Karpas-422 (cell line): ENCODE measurements around the gene UTS2. TPM values are rescaled to one million over a fixed set of nuclear protein-coding genes. Genes with fewer than 3 reads are reported as not detected.

Experiments used
- DNase-seq: peaks from one replicate; pipeline ENCODE4 v3.0.0-alpha.2; 2015
- H2AFZ ChIP-seq: fragments of 200-600 bp; sonication (generic); 2 replicates; pipeline ENCODE4 v1.6.1; 2014; ENCODE audit warnings: antibody characterized with exemption, low read length, mixed read lengths
- H3K27ac ChIP-seq: fragments of 200-600 bp; sonication (generic); 2 replicates; pipeline ENCODE4 v1.5.1; 2014; ENCODE audit warnings: mild to moderate bottlenecking, low read length, moderate library complexity
- H3K27me3 ChIP-seq: fragments of 200-600 bp; sonication (generic); 2 replicates; pipeline ENCODE4 v1.6.1; 2014; ENCODE audit warnings: low read length, mixed read lengths
- H3K36me3 ChIP-seq: fragments of 200-600 bp; sonication (generic); 2 replicates; pipeline ENCODE4 v1.6.1; 2014; ENCODE audit warnings: low read length, mixed read lengths; ENCODE audit not compliant: insufficient read depth
- H3K4me1 ChIP-seq: fragments of 200-600 bp; sonication (generic); 2 replicates; pipeline ENCODE4 v1.6.1; 2014; ENCODE audit warnings: mild to moderate bottlenecking, low read length, mixed read lengths
- H3K4me2 ChIP-seq: fragments of 200-600 bp; sonication (generic); 2 replicates; pipeline ENCODE4 v1.6.1; 2014; ENCODE audit warnings: low read length, low read depth, mild to moderate bottlenecking; ENCODE audit not compliant: poor library complexity, severe bottlenecking
- H3K4me3 ChIP-seq: fragments of 200-600 bp; sonication (generic); 2 replicates; pipeline ENCODE4 v1.5.1; 2014; ENCODE audit warnings: mild to moderate bottlenecking, antibody characterized with exemption, low read length, mixed read lengths
- H3K79me2 ChIP-seq: fragments of 200-600 bp; sonication (generic); 2 replicates; pipeline ENCODE4 v1.6.1; 2014; ENCODE audit warnings: mild to moderate bottlenecking, low read length, mixed read lengths
- H3K9ac ChIP-seq: fragments of 200-600 bp; sonication (generic); 2 replicates; pipeline ENCODE4 v1.6.0; 2014; ENCODE audit warnings: low read length
- H3K9me2 ChIP-seq: fragments of 200-600 bp; sonication (generic), shearing (Covaris generic); replicated peaks from 2 replicates; pipeline ENCODE4 v1.6.0; 2014; ENCODE audit warnings: mild to moderate bottlenecking, low read length, moderate library complexity; ENCODE audit not compliant: insufficient read depth
- H3K9me3 ChIP-seq: fragments of 300-700, 200-600 bp; sonication (generic); 2 replicates; pipeline ENCODE4 v1.6.1; 2014; ENCODE audit warnings: low read length, mixed read lengths
- H4K20me1 ChIP-seq: fragments of 200-600 bp; sonication (generic); 2 replicates; pipeline ENCODE4 v1.6.1; 2014; ENCODE audit warnings: mild to moderate bottlenecking, antibody characterized with exemption, low read length, low read depth; ENCODE audit not compliant: insufficient read depth
- total RNA-seq: library from RNA; depleted of rRNA; stranded (reverse); fragments of >200 nt; shearing (Covaris generic); gene quantifications from 2 replicates; pipeline ENCODE4 v1.2.3, GENCODE V29; 2014; ENCODE audit warnings: low replicate concordance

UTS2 gene
- total RNA-seq, 1 experiment from 2014 or later: not detected

- no peak for DNase-seq
- H3K9me3 ChIP-seq: peaks cover 5% of the 10 kb centered on the region
- H4K20me1 ChIP-seq: no peaks in the 10 kb centered on the region
- no peak overlapping the region for H3K27ac ChIP-seq
- H2AFZ ChIP-seq: no peak overlapping the region
- H3K4me2 ChIP-seq: no peak overlapping the region
- H3K27me3 ChIP-seq: no peaks in the 10 kb centered on the region
- no peak overlapping the region for H3K4me3 ChIP-seq
- H3K9me2 ChIP-seq: no peaks in the 10 kb centered on the region
- no peaks in the 10 kb centered on the region for H3K4me1 ChIP-seq
- H3K36me3 ChIP-seq: no peaks in the 10 kb centered on the region
- H3K9ac ChIP-seq: no peak overlapping the region
- H3K79me2 ChIP-seq: no peaks in the 10 kb centered on the region
These were observed 13.3 kb downstream of the UTS2 start for GRCh38 chr1:7839526-7839925.

GRCh38 chr1:7838714-7839113, 14.2 kb downstream of the UTS2 start:
- Histone ChIP-seq H3K9ac (no peak overlapping the region), H3K9me2 (no peaks in the 10 kb centered on the region), H3K9me3 (peaks cover 5% of the 10 kb centered on the region), H3K4me2 (no peak overlapping the region), H4K20me1 (no peaks in the 10 kb centered on the region), H3K27ac (no peak overlapping the region), H3K4me1 (no peaks in the 10 kb centered on the region), H3K79me2 (no peaks in the 10 kb centered on the region), H3K27me3 (no peaks in the 10 kb centered on the region), H3K4me3 (no peak overlapping the region), H3K36me3 (no peaks in the 10 kb centered on the region), H2AFZ (no peak overlapping the region)
- DNase-seq: no peak

GRCh38 chr1:7833035-7833434, 19.8 kb downstream of the UTS2 start:
- DNase-seq: no peak
- Histone ChIP-seq H3K27ac (no peak overlapping the region), H3K9me2 (no peaks in the 10 kb centered on the region), H4K20me1 (no peaks in the 10 kb centered on the region), H3K4me1 (no peaks in the 10 kb centered on the region), H3K79me2 (no peaks in the 10 kb centered on the region), H3K36me3 (no peaks in the 10 kb centered on the region), H3K9ac (no peak overlapping the region), H3K27me3 (no peaks in the 10 kb centered on the region), H3K4me3 (no peak overlapping the region), H3K9me3 (no peaks in the 10 kb centered on the region), H2AFZ (no peak overlapping the region), H3K4me2 (no peak overlapping the region)

GRCh38 chr1:7831458-7831857, 21.4 kb downstream of the UTS2 start:
- no peak for DNase-seq
- Histone ChIP-seq H3K79me2 (no peaks in the 10 kb centered on the region), H3K27me3 (no peaks in the 10 kb centered on the region), H2AFZ (no peak overlapping the region), H3K9me3 (no peaks in the 10 kb centered on the region), H3K4me3 (no peak overlapping the region), H3K9ac (no peak overlapping the region), H3K9me2 (no peaks in the 10 kb centered on the region), H3K4me2 (no peak overlapping the region), H3K27ac (no peak overlapping the region), H4K20me1 (no peaks in the 10 kb centered on the region), H3K36me3 (no peaks in the 10 kb centered on the region), H3K4me1 (no peaks in the 10 kb centered on the region)

DNA sequence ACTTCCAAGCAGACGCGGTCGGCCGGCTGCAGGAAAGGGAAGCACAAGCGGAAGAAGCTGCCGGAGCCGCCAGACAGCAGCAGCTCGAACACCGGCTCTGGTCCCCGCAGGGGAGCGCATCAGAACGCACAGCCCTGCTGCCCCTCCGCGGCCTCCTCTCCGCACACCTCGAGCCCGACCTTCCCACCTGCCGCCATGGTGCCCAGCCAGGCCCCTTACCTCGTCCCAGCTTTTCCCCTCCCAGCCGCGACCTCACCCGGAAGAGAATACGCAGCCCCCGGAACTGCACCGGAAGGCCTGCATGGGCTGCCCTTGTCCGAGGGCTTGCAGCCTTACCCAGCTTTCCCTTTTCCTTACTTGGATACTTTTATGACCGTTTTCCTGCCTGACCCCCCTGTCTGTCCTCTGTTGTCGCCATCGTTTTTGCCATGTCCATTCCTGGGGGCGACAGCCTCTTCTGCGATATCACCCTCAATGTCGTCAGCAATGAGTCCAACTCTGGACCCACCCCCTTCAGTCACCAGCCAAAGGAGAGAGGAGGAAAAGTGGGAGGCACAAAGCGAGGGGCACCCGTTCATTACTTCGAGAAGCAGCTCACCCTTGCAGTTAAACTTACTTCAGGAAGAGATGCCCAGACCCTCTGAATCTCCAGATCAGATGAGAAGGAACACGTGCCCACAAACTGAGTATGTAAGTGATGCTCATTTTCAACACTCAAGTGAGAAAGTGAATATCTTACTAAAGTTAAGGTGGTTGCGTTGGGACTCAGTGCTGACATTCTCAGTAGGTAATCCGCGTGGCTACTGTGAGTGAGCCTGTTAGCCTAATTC, 25.5 kb downstream of the UTS2 start:
- Histone ChIP-seq H3K9ac (no peak overlapping the region), H3K27ac (no peak overlapping the region)

GRCh38 chr1:7826363-7826762, 26.5 kb downstream of the UTS2 start:
- no peaks in the 10 kb centered on the region for H3K36me3 ChIP-seq
- no peak for DNase-seq
- no peak overlapping the region for H3K4me3 ChIP-seq
- H3K9ac ChIP-seq: no peak overlapping the region
- H4K20me1 ChIP-seq: no peaks in the 10 kb centered on the region
- no peak overlapping the region for H3K27ac ChIP-seq
- no peaks in the 10 kb centered on the region for H3K9me2 ChIP-seq
- H3K79me2 ChIP-seq: no peaks in the 10 kb centered on the region
- no peaks in the 10 kb centered on the region for H3K27me3 ChIP-seq
- H3K4me2 ChIP-seq: no peak overlapping the region
- H3K4me1 ChIP-seq: no peaks in the 10 kb centered on the region
- no peaks in the 10 kb centered on the region for H3K9me3 ChIP-seq
- H2AFZ ChIP-seq: no peak overlapping the region

More for the DNA sequence above, 25.5 kb downstream of the UTS2 start:
- Histone ChIP-seq H3K9me2 (no peaks in the 10 kb centered on the region), H3K4me3 (no peak overlapping the region), H3K4me2 (no peak overlapping the region), H2AFZ (no peak overlapping the region), H4K20me1 (no peaks in the 10 kb centered on the region), H3K36me3 (no peaks in the 10 kb centered on the region), H3K27me3 (no peaks in the 10 kb centered on the region), H3K79me2 (no peaks in the 10 kb centered on the region), H3K4me1 (no peaks in the 10 kb centered on the region), H3K9me3 (no peaks in the 10 kb centered on the region)
- DNase-seq: no peak

DNA sequence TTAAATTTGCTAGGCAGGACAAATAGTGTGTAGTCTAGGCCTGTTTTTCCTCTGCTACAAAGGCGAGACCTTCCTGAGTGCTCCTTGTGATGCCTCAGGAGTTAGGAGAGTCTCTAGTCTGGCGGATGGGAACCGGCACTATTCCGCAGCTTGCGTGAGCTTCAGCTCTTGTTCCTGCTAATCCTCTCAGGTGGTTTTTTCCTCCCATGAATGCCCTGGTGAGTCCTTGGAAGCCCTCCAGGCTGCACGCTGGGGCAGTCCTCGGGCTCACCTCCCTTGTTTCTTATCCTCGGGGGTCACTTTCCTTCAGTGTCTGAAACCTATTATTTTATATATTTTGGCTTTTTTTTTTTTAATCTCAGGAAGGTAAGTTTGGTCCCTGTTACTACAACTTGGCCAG, 28.2 kb downstream of the UTS2 start:
- H3K9me2 ChIP-seq: no peaks in the 10 kb centered on the region
- H3K27ac ChIP-seq: no peak overlapping the region
- no peak overlapping the region for H2AFZ ChIP-seq
- H3K36me3 ChIP-seq: no peaks in the 10 kb centered on the region
- H3K9me3 ChIP-seq: no peaks in the 10 kb centered on the region
- H3K9ac ChIP-seq: no peak overlapping the region
- H4K20me1 ChIP-seq: no peaks in the 10 kb centered on the region
- no peak for DNase-seq
- H3K27me3 ChIP-seq: no peaks in the 10 kb centered on the region
- H3K79me2 ChIP-seq: no peaks in the 10 kb centered on the region
- no peaks in the 10 kb centered on the region for H3K4me1 ChIP-seq
- no peak overlapping the region for H3K4me2 ChIP-seq
- H3K4me3 ChIP-seq: no peak overlapping the region

DNA sequence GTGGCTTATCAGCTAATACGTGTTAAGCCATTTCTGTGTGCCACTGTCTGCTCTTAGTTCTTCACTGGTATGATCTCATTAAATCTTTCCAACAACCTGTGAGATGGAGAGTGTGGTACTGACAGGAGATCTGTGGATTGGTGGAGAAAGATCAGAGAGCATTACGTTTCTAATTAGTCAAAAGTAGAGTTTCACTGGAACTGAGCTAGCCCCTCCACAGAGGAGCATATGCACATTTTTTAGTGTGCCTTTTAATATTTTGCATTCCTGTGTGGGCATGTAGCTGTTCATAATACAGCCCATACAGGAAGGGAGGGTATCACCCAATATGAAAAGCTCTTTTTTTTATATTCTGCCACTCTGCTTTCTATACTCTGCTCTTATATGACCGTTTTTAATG, 31.6 kb downstream of the UTS2 start:
- Histone ChIP-seq H3K9ac (no peak overlapping the region), H3K79me2 (no peaks in the 10 kb centered on the region), H2AFZ (no peak overlapping the region), H3K4me1 (no peaks in the 10 kb centered on the region), H4K20me1 (no peaks in the 10 kb centered on the region), H3K9me3 (no peaks in the 10 kb centered on the region), H3K27ac (no peak overlapping the region), H3K9me2 (no peaks in the 10 kb centered on the region), H3K4me3 (no peak overlapping the region), H3K4me2 (no peak overlapping the region), H3K36me3 (no peaks in the 10 kb centered on the region), H3K27me3 (no peaks in the 10 kb centered on the region)
- DNase-seq: no peak
